HCT116 (cell line): ENCODE measurements around the gene ARID5B. TPM values are rescaled to one million over a fixed set of nuclear protein-coding genes. Genes with fewer than 3 reads are reported as not detected.

Experiments
- ATAC-seq: fragments of 200-7000 bp; cut with Tn5 transposase; 2 replicates; pipeline ENCODE4 v1.9.1; 2020; ENCODE audit warnings: mild to moderate bottlenecking, moderate library complexity
- BruUV-seq: library from RNA; stranded (reverse); fragments of 400-500 nt; replicated peaks from 2 replicates; lab custom pipeline; 2021; lab: Mats Ljungman, UMichigan
- CTCF ChIA-PET: fragments of 300-600 bp; sonication (Branson Sonifier 250); formaldehyde crosslinking; loops from one replicate; lab custom pipeline; 2021; ENCODE audit warnings: antibody characterized with exemption; lab: Charles Lee
- POLR2A ChIA-PET: fragments of 300-600, 350-600 bp; sonication (Branson Sonifier 250); formaldehyde crosslinking; loops from one replicate; lab custom pipeline; 2021; ENCODE audit warnings: antibody characterized with exemption; lab: Charles Lee
- RAD21 ChIA-PET, 2 experiments: fragments of 300-600 bp; sonication (Branson Sonifier 250); formaldehyde crosslinking; loops; one replicate each; lab custom pipeline; 2023; ENCODE audit warnings: low total read pairs in 2 of 2; ENCODE audit not compliant: uncharacterized antibody in 2 of 2, unreplicated experiment in 2 of 2, low non-redundant PET in 1 of 2; lab: Charles Lee
- DNase-seq: peaks from one replicate; pipeline ENCODE4 v3.0.0-alpha.2; 2010; ENCODE audit warnings: low read depth, low spot score
- H2AFZ ChIP-seq: fragments of 200-600 bp; shearing (Covaris generic), sonication (generic); 2 replicates; pipeline ENCODE4 v1.6.1; 2017; ENCODE audit warnings: low read depth, mixed run types, mixed read lengths, antibody characterized with exemption, low read length; ENCODE audit not compliant: poor library complexity, severe bottlenecking
- H3K27ac ChIP-seq: 2 replicates; pipeline ENCODE4 v1.5.1; 2012; ENCODE audit warnings: low read depth, low read length
- H3K27me3 ChIP-seq: fragments of 200-600 bp; sonication (generic); 2 replicates; pipeline ENCODE4 v1.6.1; 2016; ENCODE audit warnings: mixed run types, low read length, mixed read lengths; ENCODE audit not compliant: insufficient read depth
- H3K36me3 ChIP-seq, 2 experiments: fragments of 200-500 bp in 1 of 2; fragments of 200-600 bp in 1 of 2; sonication (Bioruptor generic) in 1 of 2; sonication (generic) in 1 of 2; 2 replicates each; pipeline versions ENCODE4 v1.5.1 to v1.6.1; 2014 to 2016; ENCODE audit warnings: low read length in 2 of 2, inconsistent platforms in 1 of 2, mixed read lengths in 1 of 2, mixed run types in 1 of 2; ENCODE audit not compliant: insufficient read depth in 2 of 2, control insufficient read depth in 1 of 2
- H3K4me1 ChIP-seq, 2 experiments: fragments of 200-600 bp in 1 of 2; sonication (generic) in 1 of 2; 2 replicates each; pipeline versions ENCODE4 v1.5.1 to v1.6.1; 2012 to 2017; ENCODE audit warnings: low read length in 2 of 2, inconsistent platforms in 1 of 2, mild to moderate bottlenecking in 1 of 2, mixed read lengths in 1 of 2, mixed run types in 1 of 2, moderate library complexity in 1 of 2; ENCODE audit not compliant: insufficient read depth in 2 of 2, control insufficient read depth in 1 of 2
- H3K4me2 ChIP-seq: fragments of 200-600 bp; sonication (generic); 2 replicates; pipeline ENCODE4 v1.6.1; 2017; ENCODE audit warnings: mixed run types, low read length, mixed read lengths
- H3K4me3 ChIP-seq, 2 experiments: fragments of 200-600 bp in 1 of 2; sonication (generic) in 1 of 2; replicated peaks in 1 of 2; 2 replicates each; pipeline ENCODE4 v1.5.1; 2011 to 2016; ENCODE audit warnings: low read length in 2 of 2, control low read depth in 1 of 2, low read depth in 1 of 2, mild to moderate bottlenecking in 1 of 2, mixed read lengths in 1 of 2, mixed run types in 1 of 2
- H3K79me2 ChIP-seq: fragments of 200-600 bp; sonication (generic); 2 replicates; pipeline ENCODE4 v1.6.1; 2017; ENCODE audit warnings: mild to moderate bottlenecking, mixed run types, low read length, moderate library complexity, mixed read lengths; ENCODE audit not compliant: insufficient read depth
- H3K9ac ChIP-seq: fragments of 200-600 bp; sonication (generic); 2 replicates; pipeline ENCODE4 v1.6.1; 2016; ENCODE audit warnings: low read length, mixed read lengths
- H3K9me2 ChIP-seq: fragments of 200-600 bp; sonication (generic), shearing (Covaris generic); 2 replicates; pipeline ENCODE4 v1.6.1; 2017; ENCODE audit warnings: mixed run types, mild to moderate bottlenecking, moderate library complexity; ENCODE audit not compliant: insufficient read depth
- H3K9me3 ChIP-seq, 2 experiments: fragments of 200-500 bp in 1 of 2; fragments of 200-600 bp in 1 of 2; sonication (Bioruptor generic) in 1 of 2; sonication (generic) in 1 of 2; 2 replicates each; pipeline ENCODE4 v1.6.1; 2014 to 2017; ENCODE audit warnings: low read length in 2 of 2, mixed read lengths in 2 of 2, inconsistent platforms in 1 of 2, low read depth in 1 of 2, mild to moderate bottlenecking in 1 of 2, mixed run types in 1 of 2, moderate library complexity in 1 of 2; ENCODE audit not compliant: control insufficient read depth in 1 of 2, insufficient read depth in 1 of 2
- H4K20me1 ChIP-seq: fragments of 200-600 bp; sonication (generic), shearing (Covaris generic); 2 replicates; pipeline ENCODE4 v1.6.1; 2017; ENCODE audit warnings: mixed run types, mild to moderate bottlenecking, moderate library complexity; ENCODE audit not compliant: insufficient read depth
- CBX3 ChIP-seq: IDR thresholded peaks from 2 replicates; pipeline ENCODE4 v1.6.1; 2012; ENCODE audit warnings: low read depth
- RAD21 ChIP-seq: IDR thresholded peaks from 2 replicates; pipeline ENCODE4 v1.6.1; 2012; ENCODE audit warnings: low read depth, mild to moderate bottlenecking
- ZBTB33 ChIP-seq: IDR thresholded peaks from 2 replicates; pipeline ENCODE4 v1.6.1; 2011; ENCODE audit warnings: mild to moderate bottlenecking, low read length, moderate library complexity; ENCODE audit not compliant: insufficient replicate concordance; ENCODE audit errors: extremely low read depth
- intact Hi-C: fragments of 100-400 bp; cut with micrococcal nuclease; formaldehyde crosslinking; loops from 2 replicates; pipeline ENCODE4 v1.10.0; 2022
- total RNA-seq: library from RNA; stranded (reverse); gene quantifications from one replicate; pipeline ENCODE4 v1.2.1, GENCODE V29; 2021; ENCODE audit not compliant: unreplicated experiment

The ARID5B gene
- total RNA-seq, 1 experiment from 2014 or later: 4.7 TPM

DNA sequence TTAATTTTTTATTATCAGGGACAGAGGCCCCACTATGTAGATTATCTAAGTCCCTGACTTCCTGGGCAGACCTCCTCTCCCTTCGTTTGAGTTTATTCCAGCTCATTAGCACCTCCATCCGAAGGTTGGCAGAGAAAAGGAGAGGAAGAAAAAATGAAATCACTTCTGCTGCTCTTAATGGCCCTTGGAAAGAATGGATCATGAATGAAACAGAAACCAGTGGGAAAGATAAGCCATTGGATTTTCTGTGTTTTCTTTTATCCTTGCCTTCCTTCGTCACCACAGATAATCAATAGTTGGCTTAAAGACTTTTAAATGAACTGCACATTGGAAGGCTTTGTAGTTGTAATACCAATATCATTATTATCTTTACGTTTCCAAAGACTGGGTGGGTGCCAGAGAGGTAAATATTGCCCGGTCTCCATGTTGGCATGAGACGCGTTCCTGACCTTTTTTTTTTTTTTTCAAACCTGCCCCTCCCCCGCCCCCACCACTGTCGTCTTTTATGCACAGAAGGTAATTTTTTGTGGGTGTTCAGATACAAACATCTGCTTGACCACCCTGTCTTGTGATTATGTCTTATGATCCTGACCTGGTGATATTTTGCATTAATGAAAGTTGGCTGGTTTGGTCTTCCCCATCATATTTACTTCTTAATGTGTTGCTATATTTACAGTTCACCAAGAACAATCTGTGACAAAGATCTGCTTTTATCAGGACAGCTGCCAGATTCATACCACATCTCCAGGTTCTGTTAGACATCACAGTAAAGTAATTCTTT lies 116.8 kb downstream of the ARID5B start:
- H3K36me3 ChIP-seq: no peaks in the 10 kb centered on the region
- H3K9ac ChIP-seq: no peak overlapping the region
- ATAC-seq (no peak), DNase-seq (no peak)
- H3K27me3 ChIP-seq: no peaks in the 10 kb centered on the region
- no peak overlapping the region for H3K27ac ChIP-seq
- H3K79me2 ChIP-seq: no peaks in the 10 kb centered on the region
- ChIA-PET CTCF (no interaction called here), POLR2A (no interaction called here), RAD21 (no interaction called here)
- intact Hi-C loops: no loop called here
- no peak overlapping the region for H3K4me3 ChIP-seq
- no peak overlapping the region for H3K4me2 ChIP-seq
- H3K4me1 ChIP-seq: no peaks in the 10 kb centered on the region
- H4K20me1 ChIP-seq: no peaks in the 10 kb centered on the region
- no peaks in the 10 kb centered on the region for H3K9me3 ChIP-seq
- TF ChIP-seq ZBTB33: no peak
- no TSS peak for BruUV-seq
- no peaks in the 10 kb centered on the region for H3K9me2 ChIP-seq
- H2AFZ ChIP-seq: no peak overlapping the region

DNA sequence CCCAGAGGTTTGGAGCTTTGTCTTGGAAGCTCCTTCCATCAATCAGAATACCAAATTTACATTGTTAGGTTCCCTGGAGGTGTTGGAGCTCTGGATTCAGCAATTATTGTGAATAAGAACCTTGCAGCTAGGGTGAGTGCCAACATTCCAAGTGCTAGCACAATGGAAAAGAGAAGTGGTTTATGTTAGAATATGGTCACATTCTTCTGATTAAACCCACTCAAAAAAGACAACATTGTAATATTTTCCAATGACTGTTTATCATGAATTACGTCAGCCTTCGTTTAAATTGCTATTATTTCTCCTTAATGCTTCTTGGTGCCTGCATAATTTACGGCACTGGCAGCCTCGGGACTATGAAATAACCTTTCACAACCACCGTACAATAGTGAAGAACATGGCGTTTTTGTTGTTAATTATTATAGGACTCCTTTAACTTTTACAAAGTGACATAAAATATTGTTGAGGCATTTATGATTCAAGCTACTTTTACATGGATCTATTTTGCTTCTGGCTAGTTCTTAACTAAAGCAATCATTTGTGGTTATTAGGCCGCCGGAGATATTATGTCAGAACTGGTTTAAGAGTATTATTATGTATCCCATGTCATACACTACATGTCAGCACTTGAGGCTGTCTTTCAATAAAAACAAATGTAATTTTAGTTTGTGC lies 117.7 kb downstream of the ARID5B start:
- no peak overlapping the region for H2AFZ ChIP-seq

More for the DNA sequence above, 117.7 kb downstream of the ARID5B start:
- DNase-seq (no peak), ATAC-seq (no peak)
- Histone ChIP-seq H3K4me2 (no peak overlapping the region), H3K9ac (no peak overlapping the region), H3K4me1 (no peaks in the 10 kb centered on the region; a peak in 1 of 4 replicates), H3K9me3 (no peaks in the 10 kb centered on the region), H3K36me3 (no peaks in the 10 kb centered on the region), H3K27me3 (no peaks in the 10 kb centered on the region), H3K9me2 (no peaks in the 10 kb centered on the region), H3K27ac (no peak overlapping the region), H4K20me1 (no peaks in the 10 kb centered on the region), H3K4me3 (no peak overlapping the region), H3K79me2 (no peaks in the 10 kb centered on the region)
- intact Hi-C loops: no loop called here
- CTCF ChIA-PET: interaction anchor here (1.4 kb wide), 1 partner anchor 18 kb away, joined by 3 read pairs; no protein-coding TSS in a partner anchor
- RAD21 ChIA-PET: no interaction called here
- no TSS peak for BruUV-seq
- POLR2A ChIA-PET: no interaction called here
- TF ChIP-seq RAD21 (no peak), CBX3 (no peak)
